PC-3 (cell line): ENCODE data around the gene TNK2.

Experiments
- EZH2 ChIP-seq: fragments of 300-600 bp; sonication (generic); IDR thresholded peaks from one replicate; pipeline ENCODE4 v1.6.1; 2017; ENCODE audit warnings: antibody characterized with exemption, mild to moderate bottlenecking, low read length; ENCODE audit not compliant: unreplicated experiment
- EZH2phosphoT487 ChIP-seq: fragments of 300-600 bp; sonication (generic); IDR thresholded peaks from 2 replicates; pipeline ENCODE4 v1.6.1; 2018; ENCODE audit warnings: mild to moderate bottlenecking, antibody characterized with exemption, low read length, borderline replicate concordance
- TF ChIP-seq, protein P1 (sequence below): fragments of 300-600 bp; sonication (generic); conservative IDR thresholded peaks from 2 replicates; pipeline ENCODE4 v1.5.1; 2017; ENCODE audit warnings: antibody characterized with exemption, low read depth, mild to moderate bottlenecking, low read length

DNA sequence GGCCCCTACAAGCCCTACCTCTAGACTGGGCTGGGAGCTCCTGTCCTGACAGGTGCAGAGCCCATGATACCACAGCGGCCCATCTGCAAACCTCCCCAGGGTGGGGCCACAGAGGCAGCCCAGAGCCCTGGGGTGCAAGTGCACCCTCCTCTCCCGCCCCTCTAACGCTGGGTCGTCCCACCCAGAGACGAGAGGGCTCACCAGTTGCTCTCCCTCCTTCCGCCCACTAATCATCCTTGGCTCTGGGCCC is 742 bp downstream of the TNK2 start:
- TF ChIP-seq EZH2phosphoT487: no peak
- TF ChIP-seq, protein P1, sequence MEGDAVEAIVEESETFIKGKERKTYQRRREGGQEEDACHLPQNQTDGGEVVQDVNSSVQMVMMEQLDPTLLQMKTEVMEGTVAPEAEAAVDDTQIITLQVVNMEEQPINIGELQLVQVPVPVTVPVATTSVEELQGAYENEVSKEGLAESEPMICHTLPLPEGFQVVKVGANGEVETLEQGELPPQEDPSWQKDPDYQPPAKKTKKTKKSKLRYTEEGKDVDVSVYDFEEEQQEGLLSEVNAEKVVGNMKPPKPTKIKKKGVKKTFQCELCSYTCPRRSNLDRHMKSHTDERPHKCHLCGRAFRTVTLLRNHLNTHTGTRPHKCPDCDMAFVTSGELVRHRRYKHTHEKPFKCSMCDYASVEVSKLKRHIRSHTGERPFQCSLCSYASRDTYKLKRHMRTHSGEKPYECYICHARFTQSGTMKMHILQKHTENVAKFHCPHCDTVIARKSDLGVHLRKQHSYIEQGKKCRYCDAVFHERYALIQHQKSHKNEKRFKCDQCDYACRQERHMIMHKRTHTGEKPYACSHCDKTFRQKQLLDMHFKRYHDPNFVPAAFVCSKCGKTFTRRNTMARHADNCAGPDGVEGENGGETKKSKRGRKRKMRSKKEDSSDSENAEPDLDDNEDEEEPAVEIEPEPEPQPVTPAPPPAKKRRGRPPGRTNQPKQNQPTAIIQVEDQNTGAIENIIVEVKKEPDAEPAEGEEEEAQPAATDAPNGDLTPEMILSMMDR: no peak
- no peak for TF ChIP-seq EZH2
